HG02852 (cell line): ENCODE data around the gene ALDH16A1.

Experiments
- ATAC-seq: cut with Tn5 transposase; IDR thresholded peaks from one replicate; pipeline ENCODE4 v1.9.1; 2021; ENCODE audit warnings: mild to moderate bottlenecking, moderate library complexity; ENCODE audit not compliant: unreplicated experiment

The ALDH16A1 gene

GRCh38 chr19:49507803-49508494, 54.9 kb downstream of the ALDH16A1 start:
- no peak for ATAC-seq

- ATAC-seq, result no peak
These were observed 60.1 kb downstream of the ALDH16A1 start for GRCh38 chr19:49512970-49513745.

- ATAC-seq, result no peak
These were observed 60.7 kb downstream of the ALDH16A1 start for GRCh38 chr19:49513746-49514118.

- ATAC-seq, result no peak
These were observed 61.1 kb downstream of the ALDH16A1 start for GRCh38 chr19:49514151-49514550.

- ATAC-seq, result no peak
These were observed 62.7 kb downstream of the ALDH16A1 start for GRCh38 chr19:49515767-49516166.

- ATAC-seq, result no peak
These were observed 65.0 kb downstream of the ALDH16A1 start for GRCh38 chr19:49518033-49518432.
